Cardiac fibroblast (primary cell): ENCODE data around the gene THTPA.
A peak's percentile ranks its signal among the peaks of the same experiment; 100 is the strongest.

Source experiments
- DNase-seq, 2 donors: peaks; one replicate each; pipeline versions ENCODE4 v3.0.0 to v3.0.0-alpha.2; 2010; ENCODE audit warnings: low read depth in 2 of 2
- H3K4me3 ChIP-seq, 2 donors: replicated peaks in 1 of 2; 1 replicate in 1 of 2; 2 replicates in 1 of 2; pipeline ENCODE4 v1.5.1; 2011; ENCODE audit warnings: low read depth in 2 of 2, low read length in 2 of 2, mild to moderate bottlenecking in 2 of 2, moderate library complexity in 1 of 2
- TF ChIP-seq, protein P1 (sequence below): IDR thresholded peaks from one replicate; pipeline ENCODE4 v1.5.1; 2011; ENCODE audit warnings: low read depth, mild to moderate bottlenecking, low read length, inconsistent platforms

The THTPA gene

DNA sequence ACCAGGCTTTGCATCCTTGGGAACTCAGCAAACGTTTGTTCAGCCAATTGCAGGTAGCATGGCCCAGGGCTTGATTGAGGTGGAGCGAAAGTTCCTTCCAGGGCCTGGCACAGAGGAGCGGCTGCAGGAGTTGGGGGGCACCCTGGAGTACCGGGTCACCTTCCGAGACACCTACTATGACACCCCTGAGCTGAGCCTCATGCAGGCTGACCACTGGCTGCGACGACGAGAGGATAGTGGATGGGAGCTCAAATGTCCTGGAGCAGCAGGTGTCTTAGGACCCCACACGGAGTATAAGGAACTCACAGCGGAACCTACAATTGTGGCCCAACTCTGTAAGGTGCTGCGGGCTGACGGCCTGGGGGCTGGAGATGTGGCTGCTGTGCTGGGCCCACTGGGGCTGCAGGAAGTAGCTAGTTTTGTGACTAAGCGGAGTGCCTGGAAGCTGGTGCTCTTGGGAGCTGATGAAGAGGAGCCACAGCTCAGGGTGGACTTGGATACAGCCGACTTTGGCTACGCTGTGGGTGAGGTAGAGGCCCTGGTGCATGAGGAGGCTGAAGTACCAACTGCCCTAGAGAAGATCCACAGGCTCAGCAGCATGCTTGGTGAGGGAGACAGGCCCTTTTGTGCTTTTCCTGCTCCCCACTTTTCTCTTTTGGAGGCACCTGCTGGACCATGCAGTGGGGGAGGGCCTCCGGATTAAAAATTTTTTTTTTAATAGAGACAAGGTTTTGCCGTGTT lies 799 bp downstream of the THTPA start:
- no peak for DNase-seq
- TF ChIP-seq, protein P1, sequence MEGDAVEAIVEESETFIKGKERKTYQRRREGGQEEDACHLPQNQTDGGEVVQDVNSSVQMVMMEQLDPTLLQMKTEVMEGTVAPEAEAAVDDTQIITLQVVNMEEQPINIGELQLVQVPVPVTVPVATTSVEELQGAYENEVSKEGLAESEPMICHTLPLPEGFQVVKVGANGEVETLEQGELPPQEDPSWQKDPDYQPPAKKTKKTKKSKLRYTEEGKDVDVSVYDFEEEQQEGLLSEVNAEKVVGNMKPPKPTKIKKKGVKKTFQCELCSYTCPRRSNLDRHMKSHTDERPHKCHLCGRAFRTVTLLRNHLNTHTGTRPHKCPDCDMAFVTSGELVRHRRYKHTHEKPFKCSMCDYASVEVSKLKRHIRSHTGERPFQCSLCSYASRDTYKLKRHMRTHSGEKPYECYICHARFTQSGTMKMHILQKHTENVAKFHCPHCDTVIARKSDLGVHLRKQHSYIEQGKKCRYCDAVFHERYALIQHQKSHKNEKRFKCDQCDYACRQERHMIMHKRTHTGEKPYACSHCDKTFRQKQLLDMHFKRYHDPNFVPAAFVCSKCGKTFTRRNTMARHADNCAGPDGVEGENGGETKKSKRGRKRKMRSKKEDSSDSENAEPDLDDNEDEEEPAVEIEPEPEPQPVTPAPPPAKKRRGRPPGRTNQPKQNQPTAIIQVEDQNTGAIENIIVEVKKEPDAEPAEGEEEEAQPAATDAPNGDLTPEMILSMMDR, result no peak
- peak overlapping the region; percentile 78 to 91 for H3K4me3 ChIP-seq

DNA sequence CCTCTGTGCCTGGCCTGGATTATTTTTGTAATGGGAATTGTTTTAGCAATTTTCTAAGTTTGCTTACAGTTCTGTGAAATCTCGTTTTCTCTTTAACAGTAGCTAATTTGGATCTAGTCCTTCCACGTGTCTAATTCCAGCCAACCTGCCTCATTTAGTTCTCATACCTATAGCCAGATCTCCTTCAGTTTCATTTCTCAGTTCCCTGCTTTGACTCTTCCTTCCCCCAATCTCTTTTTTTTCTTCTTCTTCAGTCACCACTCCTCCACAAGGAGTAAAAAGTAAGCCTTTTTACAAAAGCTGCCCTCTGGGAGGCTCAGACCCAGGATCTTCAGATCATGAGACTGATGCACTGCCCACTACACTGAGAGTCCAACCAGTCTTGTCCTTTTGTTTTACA lies 1.4 kb downstream of the THTPA start:
- DNase-seq, result no peak
- TF ChIP-seq, protein P1, result no peak
- no peak overlapping the region for H3K4me3 ChIP-seq

DNA sequence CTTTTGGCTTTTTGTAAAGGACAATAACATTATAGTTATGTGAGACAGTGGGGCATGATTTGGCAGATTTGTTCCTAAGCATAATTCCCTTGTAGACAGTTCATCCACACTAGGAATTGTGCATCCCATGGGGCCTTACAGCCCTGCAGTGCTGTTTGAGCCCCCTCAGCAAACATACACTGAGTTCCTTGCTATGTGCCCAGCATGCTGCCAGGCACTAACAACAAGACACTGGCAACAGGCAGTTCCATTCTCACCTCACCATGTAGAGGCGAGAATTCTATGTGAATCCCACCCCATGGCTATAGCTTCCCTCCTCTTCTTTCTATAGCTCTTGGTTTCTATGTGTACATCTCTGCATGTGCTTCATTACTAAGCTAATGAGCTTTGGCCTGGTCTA lies 1.9 kb downstream of the THTPA start:
- no peak for DNase-seq
- TF ChIP-seq, protein P1, result no peak
- no peak overlapping the region for H3K4me3 ChIP-seq

DNA sequence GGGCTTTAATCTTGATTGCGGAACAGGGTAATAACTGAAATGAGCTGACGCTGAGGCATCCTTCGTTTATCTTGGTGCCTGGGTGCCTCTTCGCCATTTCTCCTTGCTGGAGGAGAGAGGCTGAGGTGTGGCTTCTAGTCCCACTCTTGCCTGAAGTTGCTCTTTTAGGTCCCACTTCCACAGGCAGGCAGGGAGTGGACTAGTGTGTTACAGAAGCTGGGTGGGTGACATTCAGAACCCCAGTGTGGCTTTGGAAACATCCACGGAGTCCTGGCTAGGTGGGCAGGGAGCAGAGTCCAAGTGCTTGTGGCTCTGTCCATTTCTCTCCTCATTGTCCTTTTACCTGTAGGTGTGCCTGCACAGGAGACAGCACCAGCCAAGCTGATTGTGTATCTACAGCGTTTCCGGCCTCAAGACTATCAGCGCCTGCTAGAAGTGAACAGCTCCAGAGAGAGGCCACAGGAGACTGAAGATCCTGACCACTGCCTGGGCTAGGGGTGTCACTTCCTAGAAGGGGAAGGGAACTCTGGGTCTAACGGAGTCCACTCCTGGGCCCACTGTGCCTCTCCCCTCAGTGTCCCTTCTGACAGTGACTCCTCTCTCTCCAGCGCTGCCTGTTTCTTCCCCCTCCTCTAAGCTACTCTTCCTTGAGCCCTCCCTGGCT lies 2.4 kb downstream of the THTPA start:
- no peak overlapping the region for H3K4me3 ChIP-seq
- TF ChIP-seq, protein P1, result no peak
- DNase-seq, result no peak

DNA sequence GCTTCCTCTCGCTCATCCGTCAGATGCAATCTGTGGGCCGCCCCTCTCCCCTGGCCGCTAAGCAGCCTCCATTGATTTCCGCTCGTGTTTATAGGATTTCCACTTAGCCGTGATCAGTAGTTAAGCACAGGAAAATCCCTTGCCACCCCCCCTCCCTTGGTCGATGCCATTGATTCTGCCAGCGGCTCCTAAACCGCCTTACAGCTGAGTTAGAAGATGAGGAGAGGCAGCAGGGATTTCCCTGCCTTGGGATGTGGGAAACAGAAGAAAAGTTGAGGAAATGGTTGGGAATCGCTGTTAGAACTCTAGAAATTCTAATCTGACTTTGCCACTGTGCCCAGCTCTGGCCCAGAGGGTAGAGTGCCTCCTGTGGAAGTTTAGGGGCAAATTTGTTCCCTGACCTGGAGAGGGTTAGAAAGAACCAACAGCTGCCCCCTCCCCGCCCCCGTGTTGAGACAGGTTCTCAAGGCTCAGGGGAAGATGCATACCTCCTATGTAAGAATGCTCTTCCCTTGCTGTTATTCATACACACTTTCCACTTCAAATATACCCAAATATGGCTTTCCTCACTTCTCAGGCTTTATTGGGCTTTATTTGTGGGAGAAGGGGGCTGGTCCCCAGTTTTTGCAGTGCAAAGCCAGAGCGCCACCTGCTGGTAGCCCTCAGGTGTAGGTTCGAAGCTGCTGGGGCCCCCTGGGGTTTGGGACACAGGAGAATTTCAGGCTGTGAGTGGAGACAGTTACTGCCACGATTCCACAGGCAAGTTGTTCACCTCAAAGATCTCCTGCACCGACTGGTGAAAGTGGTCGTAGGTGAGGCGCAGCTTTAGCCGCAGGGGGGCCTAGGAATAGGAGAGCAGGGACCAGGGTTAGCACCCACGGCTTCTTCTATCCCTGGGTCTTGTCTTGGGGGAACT lies 3.2 kb downstream of the THTPA start:
- TF ChIP-seq, protein P1, result peak; percentile 94
- H3K4me3 ChIP-seq, result no peak overlapping the region
- peak; percentile 72 for DNase-seq

DNA sequence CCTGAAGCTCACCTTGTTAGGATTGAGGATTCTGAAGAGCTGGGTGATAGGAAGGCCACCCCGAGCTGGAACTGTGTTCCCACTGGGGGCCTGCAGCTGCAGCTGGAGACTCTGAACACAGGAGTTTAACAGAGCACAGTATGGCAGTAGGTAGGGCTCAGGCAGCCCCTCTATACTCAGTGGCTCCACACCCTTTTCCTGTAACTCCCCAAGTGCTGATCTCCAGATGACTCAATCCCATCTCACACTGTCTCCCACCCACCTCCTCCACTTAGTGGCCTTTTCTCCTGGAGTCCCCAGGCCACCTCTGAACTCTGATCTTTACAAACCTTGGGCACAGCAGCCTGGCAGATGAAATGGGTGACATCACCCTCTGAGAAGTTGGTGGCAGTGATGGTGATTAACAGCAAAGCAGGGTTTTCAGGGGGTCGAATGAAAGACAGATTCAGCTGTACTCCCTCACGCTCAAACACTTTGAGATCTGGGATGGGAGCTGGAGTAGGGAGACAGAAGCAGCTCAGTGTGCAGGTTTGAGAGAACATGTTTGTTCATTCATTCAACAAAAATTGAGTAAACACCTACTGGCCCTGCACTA lies 4.0 kb downstream of the THTPA start:
- no peak for DNase-seq
- TF ChIP-seq, protein P1, result no peak
- no peak overlapping the region for H3K4me3 ChIP-seq
